ENCODE data around the gene GPR39. TPM values are rescaled to one million over a fixed set of nuclear protein-coding genes. Genes with fewer than 3 reads are reported as not detected.
"Not testable (repeated sequence)": the region's sequence is repeated elsewhere in the genome, so short reads cannot be mapped to it uniquely, and the experiment has no call there.

The GPR39 gene
- total RNA-seq, 1 experiment from 2014 or later, result 3.8 TPM

DNA sequence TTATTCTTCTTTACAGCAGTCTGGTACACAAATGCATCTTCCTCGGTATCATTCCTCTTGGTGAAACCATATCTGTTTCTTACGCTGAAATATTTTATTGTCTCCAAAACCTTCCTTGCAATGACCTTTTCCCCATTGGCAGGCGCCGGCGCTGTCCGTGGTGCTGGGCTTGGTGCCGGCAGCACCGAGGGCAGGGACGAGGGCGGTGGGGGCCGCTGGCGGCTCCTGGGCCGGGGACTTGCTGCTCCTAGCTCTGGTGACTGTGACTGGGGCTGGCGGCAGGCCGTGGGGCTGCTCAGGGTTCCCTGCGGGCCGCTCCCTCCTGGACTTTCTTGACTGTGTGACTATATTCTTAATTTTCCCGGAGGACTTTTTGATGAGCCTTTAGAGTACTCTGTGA is 72.5 kb downstream of the GPR39 start:
- no peak for DNase-seq (ENCODE audit: low read depth)

DNA sequence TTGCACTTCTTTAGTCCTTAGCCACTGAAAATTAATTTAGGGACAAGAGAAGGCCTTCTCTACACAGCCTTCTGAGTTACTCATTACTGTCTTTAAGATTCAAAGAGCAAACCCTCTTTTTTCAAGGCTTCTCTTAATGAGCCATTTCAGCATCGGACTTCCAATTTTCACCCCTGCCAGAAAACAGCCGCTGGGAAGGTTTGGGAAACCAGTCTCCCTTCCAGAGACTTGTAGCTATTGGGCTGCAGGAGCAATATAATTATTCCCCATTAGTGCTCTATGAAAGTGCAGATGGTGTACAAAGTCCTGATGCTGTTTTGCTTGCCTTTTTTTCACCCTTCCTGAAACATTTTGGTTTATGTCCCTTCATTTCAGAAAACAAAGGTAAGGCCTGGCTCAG is 79.3 kb downstream of the GPR39 start:
- no peak for DNase-seq (ENCODE audit: low read depth)

DNA sequence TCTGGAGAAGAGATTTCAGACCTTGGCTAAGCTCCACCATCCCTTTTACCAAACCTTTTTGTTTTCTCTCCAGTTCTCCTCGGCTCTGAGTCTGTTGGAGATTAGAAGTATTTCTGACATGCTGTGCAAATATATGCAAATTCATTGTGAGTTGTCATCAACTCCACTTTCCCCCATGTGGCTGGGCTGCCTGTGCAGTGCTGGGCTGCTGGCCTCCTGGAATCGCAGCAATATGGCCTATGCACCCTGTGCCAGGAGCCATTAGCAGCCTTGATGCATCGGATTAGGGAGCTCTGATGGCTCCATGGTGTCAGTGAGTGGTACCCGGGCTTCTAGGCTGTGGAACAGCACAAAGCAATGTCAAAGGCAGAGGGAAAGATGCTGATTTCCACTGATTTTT is 80.0 kb downstream of the GPR39 start:
- DNase-seq (ENCODE audit: low read depth), result no peak

DNA sequence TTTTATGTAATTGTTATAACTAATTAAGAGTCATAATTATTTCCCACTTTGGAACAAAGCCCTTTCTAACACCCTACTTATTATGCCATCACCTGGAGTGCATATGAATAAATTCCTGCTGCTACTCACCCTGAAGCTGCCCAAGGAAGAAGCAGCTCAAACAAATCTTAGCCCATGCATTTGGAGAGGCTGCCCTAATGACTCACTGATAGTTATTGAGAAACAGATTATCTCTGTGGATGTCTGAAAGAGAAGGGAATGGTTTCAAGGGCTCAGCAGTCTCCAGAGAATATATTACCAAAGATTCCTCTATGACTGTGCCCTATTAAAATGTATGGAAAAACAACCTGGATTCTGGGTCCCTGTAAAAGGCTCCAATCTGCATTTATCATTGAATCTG is 81.0 kb downstream of the GPR39 start:
- no peak for DNase-seq (ENCODE audit: low read depth)

DNA sequence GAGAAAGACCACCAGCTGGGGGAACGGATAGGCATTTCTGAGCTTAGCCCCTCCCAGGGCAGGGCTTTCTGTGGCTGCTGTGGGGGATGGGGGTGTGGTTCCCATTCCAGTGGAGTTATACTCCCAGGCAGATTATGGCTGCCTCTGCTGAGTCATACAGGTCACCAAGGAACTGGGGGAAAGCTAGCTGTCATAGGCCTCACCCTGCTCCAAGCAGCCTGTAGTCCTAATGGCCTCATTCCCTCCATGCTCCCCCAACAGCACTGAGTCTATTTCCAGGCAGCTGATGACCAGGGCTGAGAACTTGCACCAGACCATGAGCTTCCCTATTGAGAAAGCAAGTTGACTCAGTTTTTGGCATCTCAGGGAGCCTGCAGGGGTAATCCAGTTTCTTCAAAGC is 87.1 kb downstream of the GPR39 start:
- DNase-seq (ENCODE audit: low read depth), result no peak

DNA sequence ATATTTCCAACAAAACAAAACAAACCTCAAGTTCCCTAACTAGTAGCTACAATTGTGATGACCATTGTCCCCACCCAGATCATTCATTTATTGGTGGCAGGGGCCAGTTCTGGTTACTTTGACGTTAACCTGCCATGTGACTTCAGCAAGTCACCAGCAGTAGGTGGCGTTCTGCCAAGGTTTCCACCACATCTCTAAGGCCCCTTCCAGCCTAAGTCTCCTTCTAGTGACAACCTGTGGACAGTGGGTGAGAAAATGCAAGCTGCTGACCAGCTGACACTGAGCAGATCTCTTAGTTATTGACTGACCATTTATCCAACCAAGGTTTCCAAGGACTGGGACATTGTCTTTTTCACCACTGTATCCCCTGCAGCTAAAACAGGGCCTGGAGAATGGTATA is 98.4 kb downstream of the GPR39 start:
- no peak for DNase-seq (ENCODE audit: low read depth)

DNA sequence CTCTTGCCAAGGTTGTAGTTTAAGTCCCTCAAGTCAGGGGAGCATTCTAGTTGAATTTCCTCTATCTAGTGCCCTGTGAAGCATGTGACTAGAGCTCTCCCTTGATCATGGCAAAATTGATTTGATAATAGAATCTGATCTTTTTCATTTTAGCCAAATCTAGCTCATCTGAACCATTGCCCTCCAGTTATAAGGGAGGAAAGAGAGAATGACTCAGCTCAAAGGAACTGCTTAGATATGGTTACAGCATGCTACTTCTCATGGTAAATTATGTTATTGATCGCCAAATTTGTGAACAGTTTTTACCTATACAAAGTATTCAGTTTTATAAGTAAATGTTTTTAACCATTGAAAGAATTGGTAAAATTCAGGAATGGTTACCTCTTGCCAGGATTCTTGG is 100.8 kb downstream of the GPR39 start:
- no peak for DNase-seq (ENCODE audit: low read depth)

DNA sequence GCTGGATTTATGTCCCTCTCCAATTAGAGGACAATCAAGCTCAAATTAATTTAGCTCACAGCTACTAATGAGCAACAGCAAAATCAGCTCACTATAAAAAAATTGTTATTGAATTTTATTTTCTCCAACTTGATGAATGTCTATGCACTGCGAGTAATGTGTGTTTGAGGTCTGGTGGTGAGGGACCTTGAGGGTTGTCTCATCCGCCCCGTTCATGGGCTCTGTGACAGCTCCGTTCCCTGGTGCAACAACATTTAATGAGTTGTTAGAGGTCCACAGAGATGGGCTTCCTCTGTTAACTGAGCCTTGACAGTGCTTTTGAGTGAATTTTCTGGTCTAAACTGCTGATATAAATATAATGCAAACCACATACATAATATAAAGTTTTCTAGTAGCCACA is 101.7 kb downstream of the GPR39 start:
- DNase-seq (ENCODE audit: low read depth), result no peak

DNA sequence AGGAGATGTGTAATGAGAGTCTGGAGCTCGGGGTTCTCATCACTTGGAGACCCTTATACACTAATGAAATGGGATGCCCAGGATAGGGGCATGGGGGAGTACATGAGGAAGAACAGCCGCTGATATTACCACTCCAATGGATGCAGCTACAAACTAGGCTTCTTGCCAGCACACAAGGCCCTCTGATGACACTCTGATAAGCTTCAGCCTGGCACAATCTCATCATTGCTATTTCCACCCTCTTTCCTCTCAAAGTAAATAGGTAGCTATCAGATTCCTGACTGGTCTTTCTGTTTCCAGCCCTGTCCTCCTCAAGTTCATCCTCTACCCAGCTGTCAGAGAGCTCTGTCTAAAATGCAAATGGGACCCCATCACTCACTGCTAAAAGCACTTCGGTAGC is 103.0 kb downstream of the GPR39 start:
- no peak for DNase-seq (ENCODE audit: low read depth)

DNA sequence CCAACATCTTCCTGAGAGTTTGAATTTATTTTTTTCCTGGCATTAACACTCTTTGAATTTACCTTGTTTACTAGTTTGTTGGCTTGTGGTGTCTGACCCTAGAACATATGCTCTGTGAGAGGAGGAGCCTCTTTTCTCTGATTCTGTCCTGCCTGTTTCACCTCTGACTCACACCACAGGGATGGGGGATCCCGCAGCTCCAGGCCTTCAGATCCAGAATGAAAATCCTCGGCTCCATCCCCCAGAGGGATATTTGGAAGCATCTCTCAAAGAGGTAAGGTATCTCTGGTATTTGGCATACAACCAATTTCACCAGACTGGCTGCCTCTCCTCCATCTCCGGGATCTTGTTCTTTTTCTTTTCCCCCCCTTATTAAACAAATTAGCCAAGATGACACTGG is 104.7 kb downstream of the GPR39 start:
- DNase-seq (ENCODE audit: low read depth), result peak; percentile 45

DNA sequence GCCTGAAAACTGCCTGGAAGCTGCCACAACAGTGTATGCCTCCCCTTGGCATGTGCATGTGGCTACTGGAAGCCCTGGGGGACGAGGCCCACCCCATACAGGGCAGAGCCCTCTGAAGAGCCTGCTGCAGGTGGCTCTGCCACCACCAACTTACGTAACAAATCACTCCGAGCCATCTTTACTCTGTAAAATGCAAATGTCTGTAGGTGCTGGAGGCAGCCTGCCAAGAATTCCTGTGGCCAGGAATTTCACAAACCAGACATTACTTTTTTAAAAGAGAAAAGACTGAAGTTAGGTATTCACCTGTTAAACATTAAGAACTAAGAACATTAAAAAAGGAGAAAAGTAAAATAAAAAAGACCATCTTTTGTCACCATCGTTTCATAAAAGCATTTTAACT is 106.3 kb downstream of the GPR39 start:
- DNase-seq (ENCODE audit: low read depth), result no peak

DNA sequence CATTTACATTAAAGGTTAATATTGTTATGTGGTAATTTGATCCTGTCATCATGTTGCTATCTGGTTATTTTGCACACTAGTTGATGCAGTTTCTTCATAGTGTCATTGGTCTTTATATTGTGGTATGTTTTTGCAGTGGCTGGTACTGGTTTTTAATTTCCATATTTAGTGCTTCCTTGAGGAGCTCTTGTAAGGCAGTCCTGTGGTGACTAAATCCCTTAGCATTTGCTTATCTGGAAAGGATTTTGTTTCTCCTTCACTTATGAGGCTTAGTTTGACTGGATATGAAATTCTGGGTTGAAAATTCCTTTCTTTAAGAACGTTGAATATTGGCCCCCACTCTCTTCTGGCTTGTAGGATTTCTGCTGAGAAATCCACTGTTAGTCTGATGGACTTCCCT is 120.5 kb downstream of the GPR39 start:
- DNase-seq (ENCODE audit: low read depth), result not testable (repeated sequence)

DNA sequence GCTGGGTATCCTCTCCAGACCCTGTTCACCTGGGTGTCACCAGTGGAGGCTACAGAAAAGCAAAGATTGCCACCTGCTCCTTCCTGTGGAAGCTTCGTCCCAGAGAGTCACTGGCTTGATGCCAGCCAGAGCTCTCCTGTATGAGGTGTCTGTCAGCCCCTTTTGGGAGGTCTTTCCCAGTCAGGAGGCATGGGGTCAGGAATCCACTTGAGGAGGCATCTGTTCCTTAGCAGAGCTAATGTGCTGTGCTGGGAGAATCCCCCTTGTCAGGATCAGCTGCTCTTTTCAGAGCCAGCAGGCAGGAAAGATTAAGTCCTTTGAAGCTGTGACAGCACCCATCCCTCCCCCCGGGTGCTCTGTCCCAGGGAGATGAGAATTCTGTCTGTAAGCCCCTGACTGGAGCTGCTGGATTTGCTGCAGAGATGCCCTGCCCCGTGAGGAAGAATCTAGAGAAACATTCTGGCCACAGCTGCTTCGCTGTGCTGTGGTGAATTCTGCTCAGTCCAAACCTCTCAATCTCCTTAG is 121.8 kb downstream of the GPR39 start:
- DNase-seq (ENCODE audit: low read depth), result no peak

DNA sequence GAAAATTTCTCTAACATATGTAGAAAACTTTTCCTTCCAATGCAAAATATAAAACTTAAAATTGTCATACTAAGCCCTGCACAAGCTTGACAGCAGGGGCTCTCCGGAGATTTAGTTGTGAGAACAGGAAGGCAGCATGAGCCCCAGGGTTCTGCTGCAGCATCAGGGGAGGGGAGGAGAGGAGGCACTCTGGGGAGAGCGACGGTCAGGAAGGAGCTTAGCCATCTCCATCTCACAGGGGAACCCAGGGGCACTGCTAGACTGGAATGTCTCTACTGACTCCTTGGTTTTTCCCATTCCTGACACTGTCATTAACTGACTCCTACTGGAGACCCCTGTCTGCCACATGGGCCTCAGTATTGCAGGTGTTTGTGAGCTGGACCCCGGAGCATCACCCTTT is 123.6 kb downstream of the GPR39 start:
- no peak for DNase-seq (ENCODE audit: low read depth)

DNA sequence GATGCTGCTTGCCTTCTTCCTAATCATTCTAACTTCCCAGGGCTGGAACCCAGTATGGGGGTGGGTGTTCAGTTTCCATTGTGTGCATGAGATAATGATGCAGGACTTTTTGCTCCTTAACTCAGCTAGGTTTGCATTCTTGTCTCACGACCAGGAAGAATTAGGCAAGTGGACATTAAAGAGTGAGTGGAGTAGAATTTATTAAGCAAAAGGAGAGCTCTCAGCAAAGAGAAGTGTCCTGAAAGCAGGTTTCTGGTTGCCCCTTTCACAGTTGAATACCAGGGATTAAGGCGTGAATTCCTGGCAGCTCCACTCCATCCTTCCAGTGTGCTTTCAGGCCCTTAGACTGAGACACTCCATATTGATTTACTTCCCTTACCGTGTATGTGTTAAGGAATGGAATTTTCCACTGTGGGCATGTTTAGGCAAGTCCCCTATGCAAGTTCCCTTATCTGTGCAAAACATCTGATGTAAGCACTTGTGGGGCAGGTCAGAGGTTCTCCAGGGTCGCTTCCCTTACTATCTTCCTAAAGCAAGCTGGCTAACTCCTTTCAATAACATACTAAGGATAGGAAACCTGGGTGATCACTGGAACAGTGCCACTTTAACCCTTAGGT is 126.5 kb downstream of the GPR39 start:
- DNase-seq (ENCODE audit: low read depth), result no peak

DNA sequence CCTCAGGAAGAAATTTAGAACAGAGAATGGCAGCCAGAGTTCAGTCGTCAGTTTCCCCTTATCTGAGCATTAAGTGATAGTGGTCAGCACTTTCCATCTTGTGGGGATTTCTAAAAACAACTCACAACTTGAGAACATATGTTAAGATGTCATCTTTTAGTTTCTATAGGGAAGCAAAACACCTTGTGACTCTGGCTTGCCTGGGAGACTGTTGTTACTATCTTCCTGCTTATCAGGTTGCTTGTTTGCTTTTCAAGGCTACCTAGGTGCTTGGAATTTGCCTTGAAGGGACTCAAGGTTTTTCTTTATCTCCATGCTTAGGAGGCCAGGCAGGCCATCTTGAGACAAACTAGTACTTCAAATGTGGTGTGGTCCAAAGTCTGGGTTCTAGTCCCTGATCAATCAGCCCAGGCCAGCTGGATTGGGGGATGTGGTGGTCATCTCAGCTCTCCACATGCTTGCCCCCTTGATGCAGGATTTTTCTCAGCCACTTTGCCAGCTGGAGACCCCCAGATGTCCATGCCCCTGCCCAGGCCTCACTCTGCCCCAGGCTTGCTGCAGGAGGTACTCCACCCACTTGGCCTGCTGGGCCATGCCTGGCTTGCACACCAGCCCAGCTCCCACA is 127.5 kb downstream of the GPR39 start:
- no peak for DNase-seq (ENCODE audit: low read depth)

DNA sequence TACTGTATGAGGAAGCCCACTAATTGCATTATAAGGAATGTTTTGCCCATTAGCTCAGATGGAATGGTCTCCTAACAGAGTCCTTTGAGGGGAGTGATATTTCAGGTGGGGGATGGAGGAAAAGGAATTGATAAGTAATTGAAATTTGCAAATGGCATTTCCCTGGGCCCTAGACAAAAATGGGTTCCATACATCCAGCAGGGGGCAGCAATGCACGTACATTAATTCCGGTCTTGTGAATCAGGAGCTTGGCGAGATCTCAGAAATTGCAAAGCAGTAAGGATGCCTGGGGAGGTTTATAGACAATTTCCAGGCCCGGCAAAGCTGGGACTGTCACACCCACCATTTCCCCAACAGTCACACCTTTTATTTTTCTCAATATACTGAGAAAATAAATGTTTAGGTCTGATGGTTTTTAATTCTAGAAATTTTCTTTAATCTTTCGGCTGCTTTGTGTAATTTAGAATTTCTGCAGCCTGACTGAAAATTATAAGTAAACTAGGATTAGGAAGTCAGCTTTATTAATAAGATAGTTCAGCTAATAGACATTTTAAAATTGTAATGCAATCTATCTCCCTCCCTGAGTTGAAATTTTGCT is 130.6 kb downstream of the GPR39 start:
- peak; percentile 57 for DNase-seq (ENCODE audit: low read depth)

DNA sequence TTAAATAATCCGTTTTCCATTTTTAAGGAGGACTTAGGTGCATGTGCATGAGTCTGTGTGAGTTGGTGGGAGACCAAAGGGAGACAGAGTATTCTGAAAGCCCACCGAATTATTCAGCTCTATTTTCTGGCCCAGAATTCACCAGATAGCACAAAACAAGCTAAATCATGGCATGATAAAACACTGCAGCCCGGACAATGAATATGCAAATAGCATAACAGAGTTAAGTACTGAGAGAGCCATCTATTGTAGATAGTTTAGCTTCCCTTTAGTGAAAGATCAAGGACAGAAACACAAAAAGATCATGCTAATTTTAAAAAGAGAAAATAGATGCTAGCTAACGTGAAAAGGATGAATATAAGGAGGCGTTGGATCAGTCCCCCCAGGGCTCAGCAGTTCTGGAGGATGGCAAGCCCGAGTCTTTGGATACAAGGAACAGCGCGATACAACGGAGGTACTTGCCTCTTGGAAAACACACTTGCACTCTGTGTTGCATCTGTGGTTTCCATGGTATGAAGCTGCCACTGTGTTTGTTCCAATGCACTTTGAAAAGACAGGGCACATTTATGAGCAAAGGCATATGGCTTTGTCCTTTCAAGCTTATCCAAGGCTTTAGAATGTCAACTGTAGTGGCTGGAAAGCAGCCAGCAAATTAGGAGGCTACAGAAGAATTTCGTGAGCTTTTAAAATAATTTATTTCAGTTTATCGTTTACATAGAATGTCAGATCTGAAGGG is 133.5 kb downstream of the GPR39 start:
- DNase-seq (ENCODE audit: low read depth), result no peak

DNA sequence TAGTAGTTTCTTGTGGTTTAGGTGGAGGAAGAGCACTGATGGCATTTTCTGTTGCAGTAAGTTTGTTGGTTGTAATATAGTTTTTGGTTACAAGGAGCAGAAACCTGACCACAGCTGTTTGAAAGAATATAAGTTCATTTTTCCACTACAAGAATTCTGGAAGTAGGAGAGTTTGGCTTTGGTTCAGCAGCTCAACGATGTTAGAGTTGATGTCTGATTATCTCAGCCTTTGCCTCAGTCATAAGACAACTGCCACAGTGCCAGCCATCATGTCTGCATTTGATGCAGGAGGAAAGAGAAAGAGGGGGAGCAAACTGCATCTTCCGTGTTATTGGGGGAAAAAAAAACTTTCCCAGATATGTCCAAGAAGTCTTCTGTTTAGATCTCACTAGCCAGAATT is 134.3 kb downstream of the GPR39 start:
- DNase-seq (ENCODE audit: low read depth), result no peak

DNA sequence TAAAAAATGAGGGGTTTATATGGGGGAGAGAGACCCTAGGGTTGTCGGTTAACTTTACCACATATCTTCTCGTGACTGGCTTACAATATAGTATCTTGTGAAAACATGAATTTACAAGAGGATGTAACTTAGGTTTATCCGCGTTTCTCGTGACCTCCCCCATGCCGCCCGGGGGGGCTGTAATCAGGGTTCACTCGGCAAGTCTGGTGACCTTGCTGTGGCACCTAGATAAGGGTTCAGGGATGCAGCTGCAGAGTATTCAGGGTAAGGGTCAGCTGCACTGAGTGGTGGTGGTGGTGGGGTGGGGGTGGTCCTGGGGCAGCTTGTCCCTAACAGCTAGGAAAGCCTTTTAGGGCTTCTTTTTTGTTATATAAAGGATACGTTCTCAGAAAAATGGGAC is 141.1 kb downstream of the GPR39 start:
- no peak for DNase-seq (ENCODE audit: low read depth)

DNA sequence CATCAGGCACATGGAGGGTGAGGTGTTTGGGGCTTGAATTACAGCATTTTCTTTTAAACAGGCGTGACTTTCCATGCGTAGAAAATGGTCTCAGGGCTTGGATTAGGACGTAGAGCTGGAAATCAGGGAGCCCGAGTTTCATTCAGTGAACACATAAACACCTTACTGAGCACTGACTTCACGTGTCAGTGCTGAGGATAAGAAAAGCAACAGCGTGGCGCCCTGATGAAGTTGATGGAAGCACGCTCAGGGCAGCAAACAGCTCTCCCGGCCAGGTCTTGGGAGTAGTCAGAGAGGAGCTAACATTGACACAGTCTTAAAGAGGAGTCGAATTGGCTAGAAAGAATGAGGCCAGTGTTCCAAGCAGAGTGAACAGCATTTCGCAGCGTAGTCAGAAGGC is 142.7 kb downstream of the GPR39 start:
- DNase-seq (ENCODE audit: low read depth), result no peak

DNA sequence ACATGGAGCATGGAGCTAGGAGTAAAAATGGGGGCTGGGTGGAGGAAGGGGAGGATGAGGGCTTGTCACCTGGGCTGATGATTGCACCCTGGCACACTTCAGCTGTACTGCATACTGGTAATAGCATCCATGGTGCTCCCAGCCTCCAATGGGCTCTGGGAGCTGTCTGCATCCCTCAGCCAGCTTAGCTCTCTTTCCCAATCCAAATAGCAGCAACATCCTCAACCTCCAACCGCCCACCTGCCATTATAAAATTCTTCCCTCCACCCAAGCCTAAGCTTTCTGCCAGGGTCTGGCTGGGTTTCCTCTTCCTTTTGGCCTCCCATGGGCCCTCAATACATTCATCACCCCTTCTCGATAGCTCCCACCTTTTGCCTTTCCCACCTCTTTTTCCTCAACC is 143.3 kb downstream of the GPR39 start:
- DNase-seq (ENCODE audit: low read depth), result no peak

DNA sequence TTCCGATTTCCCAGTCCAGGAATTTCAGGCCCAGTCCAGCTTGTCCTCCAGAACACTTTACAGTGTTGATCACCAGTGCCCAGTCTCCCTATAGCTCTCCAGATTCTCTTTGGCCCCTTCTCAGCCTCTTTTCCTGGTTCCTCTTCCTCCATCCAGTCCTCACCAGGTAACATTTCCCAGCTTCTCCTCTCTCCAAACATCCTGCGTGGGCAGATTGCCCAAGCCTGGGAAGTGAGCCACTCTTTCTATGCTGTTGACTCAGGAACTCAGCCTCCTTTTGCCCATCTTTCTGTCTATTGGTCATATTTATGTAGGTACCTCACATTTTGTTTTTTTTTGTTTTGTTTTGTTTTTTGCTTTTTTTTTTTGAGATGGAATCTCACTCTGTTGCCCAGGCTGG is 144.0 kb downstream of the GPR39 start:
- no peak for DNase-seq (ENCODE audit: low read depth)
